DND-41 (cell line): Measurements from ENCODE around the gene ZNF19.
"Not testable (repeated sequence)": the region's sequence is repeated elsewhere in the genome, so short reads cannot be mapped to it uniquely, and the experiment has no call there.

Source experiments
- ATAC-seq: fragments of 200-7000 bp; cut with Tn5 transposase; 3 replicates; pipeline ENCODE4 v1.9.1; 2021; ENCODE audit warnings: low read depth; ENCODE audit not compliant: insufficient read depth
- DNase-seq: peaks from one replicate; pipeline ENCODE4 v3.0.0-alpha.2; 2020
- H2AFZ ChIP-seq: 2 replicates; pipeline ENCODE4 v1.6.0; 2012; ENCODE audit warnings: low read depth, low read length
- H3K27ac ChIP-seq: 2 replicates; pipeline ENCODE4 v1.5.1; 2012; ENCODE audit warnings: low read length, inconsistent platforms
- H3K27me3 ChIP-seq: fragments of 200-600 bp; sonication (generic); 2 replicates; pipeline ENCODE4 v1.6.0; 2012; ENCODE audit warnings: low read length, mild to moderate bottlenecking, inconsistent platforms; ENCODE audit not compliant: insufficient read depth, poor library complexity
- H3K36me3 ChIP-seq: 2 replicates; pipeline ENCODE4 v1.5.1; 2012; ENCODE audit warnings: low read length, inconsistent platforms; ENCODE audit not compliant: insufficient read depth
- H3K4me1 ChIP-seq: 2 replicates; pipeline ENCODE4 v1.5.1; 2012; ENCODE audit warnings: mild to moderate bottlenecking, low read length; ENCODE audit not compliant: insufficient read depth
- H3K4me2 ChIP-seq: 2 replicates; pipeline ENCODE4 v1.6.0; 2012; ENCODE audit warnings: mild to moderate bottlenecking, moderate library complexity, low read length, inconsistent platforms; ENCODE audit not compliant: insufficient read depth
- H3K4me3 ChIP-seq, 2 experiments: fragments of 200-600 bp in 1 of 2; shearing (Covaris generic) in 1 of 2; 2 replicates each; pipeline ENCODE4 v1.5.1; 2012 to 2016; ENCODE audit warnings: inconsistent platforms in 2 of 2, low read length in 2 of 2, mild to moderate bottlenecking in 2 of 2, low read depth in 1 of 2, moderate library complexity in 1 of 2
- H3K79me2 ChIP-seq: 2 replicates; pipeline ENCODE4 v1.6.0; 2012; ENCODE audit warnings: low read length, inconsistent platforms; ENCODE audit not compliant: insufficient read depth
- H3K9ac ChIP-seq: 2 replicates; pipeline ENCODE4 v1.6.0; 2012; ENCODE audit warnings: low read depth, mild to moderate bottlenecking, inconsistent platforms, low read length, moderate library complexity
- H3K9me3 ChIP-seq: 2 replicates; pipeline ENCODE4 v1.5.1; 2012; ENCODE audit warnings: low read length, moderate library complexity, mild to moderate bottlenecking, inconsistent platforms; ENCODE audit not compliant: insufficient read depth, severe bottlenecking
- H4K20me1 ChIP-seq: 2 replicates; pipeline ENCODE4 v1.6.0; 2012; ENCODE audit warnings: low read length; ENCODE audit not compliant: insufficient read depth
- EZH2 ChIP-seq: IDR thresholded peaks from 3 replicates; pipeline ENCODE4 v1.6.1; 2012; ENCODE audit warnings: borderline replicate concordance, low read depth, mild to moderate bottlenecking, moderate library complexity, low read length, inconsistent platforms; ENCODE audit not compliant: severe bottlenecking
- TF ChIP-seq, protein P1 (sequence below): IDR thresholded peaks from 2 replicates; pipeline ENCODE4 v1.5.1; 2012; ENCODE audit warnings: borderline replicate concordance, low read length, moderate library complexity, mild to moderate bottlenecking; ENCODE audit not compliant: poor library complexity, severe bottlenecking; ENCODE audit errors: extremely low read depth

The ZNF19 gene

DNA sequence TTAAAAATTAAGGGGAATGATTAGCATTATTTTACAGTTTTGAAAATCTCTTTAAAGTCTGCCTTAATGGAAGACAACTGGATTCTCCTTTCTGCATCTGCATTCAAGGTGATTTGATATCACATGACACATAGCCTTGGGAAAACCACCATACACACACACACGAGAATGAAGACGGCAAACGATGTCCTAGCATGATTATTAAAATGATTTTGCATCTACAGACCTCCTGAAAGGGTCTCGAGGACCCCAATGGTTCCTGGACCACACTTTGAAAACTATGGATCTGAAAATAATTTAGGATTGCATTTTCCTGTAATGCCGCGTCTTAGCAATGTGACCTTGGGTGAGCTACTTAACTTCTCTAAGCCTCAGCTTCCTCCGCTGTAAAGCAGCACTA is 25.4 kb upstream of the ZNF19 start:
- Histone ChIP-seq H3K27me3 (peaks cover 2% of the 10 kb centered on the region), H3K4me2 (no peak overlapping the region), H3K4me1 (no peaks in the 10 kb centered on the region), H3K79me2 (no peaks in the 10 kb centered on the region), H3K4me3 (no peak overlapping the region), H2AFZ (no peak overlapping the region), H3K27ac (no peak overlapping the region), H3K9ac (no peak overlapping the region), H3K9me3 (no peaks in the 10 kb centered on the region), H3K36me3 (no peaks in the 10 kb centered on the region), H4K20me1 (no peaks in the 10 kb centered on the region)
- DNase-seq (no peak), ATAC-seq (no peak)
- TF ChIP-seq, protein P1, sequence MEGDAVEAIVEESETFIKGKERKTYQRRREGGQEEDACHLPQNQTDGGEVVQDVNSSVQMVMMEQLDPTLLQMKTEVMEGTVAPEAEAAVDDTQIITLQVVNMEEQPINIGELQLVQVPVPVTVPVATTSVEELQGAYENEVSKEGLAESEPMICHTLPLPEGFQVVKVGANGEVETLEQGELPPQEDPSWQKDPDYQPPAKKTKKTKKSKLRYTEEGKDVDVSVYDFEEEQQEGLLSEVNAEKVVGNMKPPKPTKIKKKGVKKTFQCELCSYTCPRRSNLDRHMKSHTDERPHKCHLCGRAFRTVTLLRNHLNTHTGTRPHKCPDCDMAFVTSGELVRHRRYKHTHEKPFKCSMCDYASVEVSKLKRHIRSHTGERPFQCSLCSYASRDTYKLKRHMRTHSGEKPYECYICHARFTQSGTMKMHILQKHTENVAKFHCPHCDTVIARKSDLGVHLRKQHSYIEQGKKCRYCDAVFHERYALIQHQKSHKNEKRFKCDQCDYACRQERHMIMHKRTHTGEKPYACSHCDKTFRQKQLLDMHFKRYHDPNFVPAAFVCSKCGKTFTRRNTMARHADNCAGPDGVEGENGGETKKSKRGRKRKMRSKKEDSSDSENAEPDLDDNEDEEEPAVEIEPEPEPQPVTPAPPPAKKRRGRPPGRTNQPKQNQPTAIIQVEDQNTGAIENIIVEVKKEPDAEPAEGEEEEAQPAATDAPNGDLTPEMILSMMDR = no peak
- no peak for TF ChIP-seq EZH2

DNA sequence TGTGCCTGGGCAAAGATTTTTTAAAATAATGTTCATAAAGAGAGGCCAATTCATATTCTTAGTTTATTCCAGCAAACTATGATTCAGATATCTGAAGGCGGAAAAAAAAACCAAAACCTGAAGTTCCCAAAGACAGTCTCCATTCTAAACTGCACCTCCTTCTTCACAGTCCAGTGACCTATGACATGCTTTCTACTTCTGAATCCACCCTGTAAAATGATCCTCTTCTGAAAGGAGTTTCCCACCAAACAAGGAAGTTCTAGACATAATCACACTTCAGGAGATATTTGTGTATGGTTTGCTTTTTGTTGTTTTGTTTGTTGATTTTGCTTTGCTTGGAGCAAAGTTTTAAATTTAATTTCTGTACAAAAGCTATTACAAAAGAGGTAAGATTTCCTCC is 24.2 kb upstream of the ZNF19 start:
- Histone ChIP-seq H3K4me3 (no peak overlapping the region), H3K27ac (no peak overlapping the region), H3K79me2 (no peaks in the 10 kb centered on the region), H3K4me2 (no peak overlapping the region), H3K27me3 (peaks cover 2% of the 10 kb centered on the region), H3K9me3 (no peaks in the 10 kb centered on the region), H2AFZ (no peak overlapping the region), H3K36me3 (no peaks in the 10 kb centered on the region), H4K20me1 (no peaks in the 10 kb centered on the region), H3K9ac (no peak overlapping the region), H3K4me1 (no peaks in the 10 kb centered on the region)
- no peak for TF ChIP-seq EZH2
- TF ChIP-seq, protein P1 = no peak
- DNase-seq = no peak
- ATAC-seq = no peak

DNA sequence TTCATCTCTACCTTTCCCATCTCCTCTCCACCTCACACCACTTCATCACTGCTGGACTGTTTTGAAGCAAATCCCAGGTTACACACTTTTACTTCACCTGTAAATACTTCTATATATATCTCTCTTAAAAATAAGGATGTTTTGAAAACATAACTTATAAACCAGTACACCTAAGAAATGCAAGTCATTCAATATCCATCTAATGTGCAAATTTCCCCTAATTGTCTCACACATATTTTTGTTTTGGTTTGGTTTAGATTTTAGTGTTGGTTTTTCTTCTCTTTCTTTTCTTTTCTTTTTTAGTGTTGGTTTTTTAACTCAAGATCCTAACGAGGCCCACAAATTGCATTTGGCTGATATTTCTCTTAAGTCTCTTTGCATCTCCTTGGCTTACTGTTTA is 17.9 kb upstream of the ZNF19 start:
- Histone ChIP-seq H4K20me1 (no peaks in the 10 kb centered on the region), H3K4me3 (no peak overlapping the region), H3K9ac (no peak overlapping the region), H3K36me3 (no peaks in the 10 kb centered on the region), H3K9me3 (no peaks in the 10 kb centered on the region), H3K27me3 (no peaks in the 10 kb centered on the region), H3K79me2 (no peaks in the 10 kb centered on the region), H3K27ac (no peak overlapping the region), H3K4me1 (no peaks in the 10 kb centered on the region), H2AFZ (no peak overlapping the region), H3K4me2 (no peak overlapping the region)
- no peak for TF ChIP-seq EZH2
- TF ChIP-seq, protein P1 = no peak
- DNase-seq (no peak), ATAC-seq (no peak)

DNA sequence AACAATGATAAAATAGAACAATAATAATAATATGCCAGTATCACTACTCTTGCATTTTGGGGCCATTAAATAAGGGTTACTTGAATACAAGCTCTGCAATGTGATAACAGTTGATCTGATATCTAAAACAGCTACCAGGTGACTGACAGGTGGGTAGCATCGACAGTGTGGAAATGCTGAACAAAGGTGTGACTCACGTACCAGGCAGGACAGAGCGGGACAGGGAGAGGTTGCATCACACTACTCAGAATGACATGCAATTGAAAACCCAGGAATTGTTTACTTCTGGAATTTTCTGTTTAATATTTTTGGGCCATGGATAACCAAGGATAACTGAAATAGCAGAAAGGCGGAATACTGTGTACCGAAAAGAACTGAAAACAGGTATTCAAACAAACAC is 15.8 kb upstream of the ZNF19 start:
- H3K27ac ChIP-seq = no peak overlapping the region
- no peak overlapping the region for H3K4me2 ChIP-seq
- no peak overlapping the region for H3K4me3 ChIP-seq
- no peak overlapping the region for H3K9ac ChIP-seq
- no peaks in the 10 kb centered on the region for H3K36me3 ChIP-seq
- H4K20me1 ChIP-seq = no peaks in the 10 kb centered on the region
- H3K79me2 ChIP-seq = no peaks in the 10 kb centered on the region
- DNase-seq (no peak), ATAC-seq (no peak)
- no peak for TF ChIP-seq EZH2
- TF ChIP-seq, protein P1 = no peak
- H3K9me3 ChIP-seq = no peaks in the 10 kb centered on the region
- no peaks in the 10 kb centered on the region for H3K4me1 ChIP-seq
- H3K27me3 ChIP-seq = no peaks in the 10 kb centered on the region
- H2AFZ ChIP-seq = no peak overlapping the region

DNA sequence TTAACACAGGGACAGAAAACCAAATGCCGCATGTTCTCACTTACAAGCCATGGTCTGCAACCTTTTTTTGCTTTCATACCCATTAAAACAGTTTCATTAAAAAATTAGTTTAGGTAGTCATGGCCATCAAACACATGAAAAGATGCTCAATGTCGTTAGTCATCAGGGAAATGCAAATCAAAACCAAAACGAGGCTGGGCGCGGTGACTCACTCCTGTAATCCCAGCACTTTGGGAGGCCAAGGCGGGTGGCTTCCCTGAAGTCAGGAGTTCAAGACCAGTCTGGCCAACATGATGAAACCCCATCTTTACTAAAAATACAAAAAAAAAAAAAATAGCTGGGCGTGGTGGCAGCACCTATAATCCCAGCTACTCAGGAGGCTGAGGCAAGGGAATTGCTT is 14.9 kb upstream of the ZNF19 start:
- not testable (repeated sequence) for ATAC-seq, H3K9me3 ChIP-seq, DNase-seq, H3K79me2 ChIP-seq, H3K27me3 ChIP-seq, H3K4me3 ChIP-seq, H3K27ac ChIP-seq, H3K4me1 ChIP-seq, H3K36me3 ChIP-seq, H2AFZ ChIP-seq, H3K4me2 ChIP-seq, H4K20me1 ChIP-seq, H3K9ac ChIP-seq
